GM21576 (cell line): ENCODE results near the gene CSTPP1.
"Not testable (repeated sequence)": the region's sequence is repeated elsewhere in the genome, so short reads cannot be mapped to it uniquely, and the experiment has no call there.

Experiments
- ATAC-seq: cut with Tn5 transposase; IDR thresholded peaks from one replicate; pipeline ENCODE4 v1.9.1; 2021; ENCODE audit warnings: mild to moderate bottlenecking, moderate library complexity; ENCODE audit not compliant: unreplicated experiment

Gene CSTPP1

DNA sequence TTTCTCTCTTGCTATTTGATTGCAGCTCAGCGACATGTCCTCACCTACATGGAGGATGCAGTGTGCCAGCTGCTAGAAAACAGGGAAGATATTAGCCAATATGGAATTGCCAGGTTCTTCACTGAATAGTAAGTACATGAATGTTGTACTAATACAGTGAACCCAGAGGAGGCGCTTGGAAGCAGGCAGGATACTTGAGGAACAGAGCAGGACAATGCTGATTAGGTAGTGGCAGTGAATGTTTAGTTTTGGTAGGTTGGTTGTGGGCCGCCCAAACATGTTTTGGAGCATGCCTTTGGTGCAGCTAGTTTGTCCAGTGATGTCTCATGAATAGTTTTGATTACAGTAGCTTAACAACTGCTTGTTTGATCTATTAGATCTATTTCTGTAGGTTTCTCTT is 50.6 kb downstream of the CSTPP1 start:
- no peak for ATAC-seq

DNA sequence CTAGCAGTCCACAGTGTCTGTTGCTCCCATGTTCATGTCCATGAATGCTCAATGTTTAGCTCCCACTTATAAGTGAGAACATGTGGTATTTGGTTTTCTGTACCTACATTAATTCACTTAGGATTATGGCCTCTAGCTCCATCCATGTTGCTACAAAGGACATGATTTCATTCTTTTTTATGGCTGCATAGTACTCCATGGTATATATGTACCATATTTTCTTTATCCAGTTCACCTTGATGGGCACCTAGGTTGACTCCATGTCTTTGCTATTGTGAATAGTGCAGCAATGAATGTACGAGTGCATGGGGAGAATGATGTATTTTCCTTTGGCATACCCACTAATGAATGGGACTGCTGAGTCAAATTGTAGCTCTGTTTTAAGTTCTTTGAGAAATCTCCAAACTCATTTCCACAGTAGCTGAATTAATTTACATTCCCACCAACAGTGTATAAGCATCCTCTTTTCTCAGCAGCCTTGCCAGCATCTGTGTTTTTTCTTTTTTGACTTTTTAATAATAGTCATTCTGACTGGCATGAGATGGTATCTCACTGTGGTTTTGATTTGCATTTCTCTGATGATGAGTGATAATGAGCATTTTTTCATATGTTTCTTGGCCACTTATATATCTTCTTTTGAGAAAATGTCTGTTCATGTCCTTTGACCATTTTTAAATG is 53.4 kb downstream of the CSTPP1 start:
- ATAC-seq: not testable (repeated sequence)

DNA sequence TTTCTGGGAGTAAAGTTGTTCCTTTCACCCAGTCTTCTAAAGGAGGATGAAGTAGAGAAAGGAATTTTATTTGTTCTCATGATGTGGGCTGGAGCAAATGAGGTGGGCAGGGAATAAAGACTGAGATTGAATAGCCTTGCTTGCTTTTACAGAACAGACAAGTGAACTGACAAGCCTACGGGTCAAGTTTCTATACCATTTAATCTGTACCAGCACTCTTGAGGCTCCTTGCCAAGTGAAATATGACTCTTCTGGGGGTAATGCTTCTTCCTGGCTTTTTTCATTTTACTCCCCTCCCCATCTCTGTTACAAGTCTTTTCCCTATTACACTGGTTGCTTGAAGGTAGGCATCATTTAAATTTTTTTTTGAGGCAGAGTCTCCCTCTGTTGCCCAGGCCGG is 54.8 kb downstream of the CSTPP1 start:
- ATAC-seq: no peak

GRCh38 chr11:46992386-46992785 is 55.8 kb downstream of the CSTPP1 start:
- not testable (repeated sequence) for ATAC-seq

GRCh38 chr11:46997796-46998195 is 61.2 kb downstream of the CSTPP1 start:
- not testable (repeated sequence) for ATAC-seq

- ATAC-seq: no peak
These were observed 62.7 kb downstream of the CSTPP1 start for GRCh38 chr11:46999217-46999616.

DNA sequence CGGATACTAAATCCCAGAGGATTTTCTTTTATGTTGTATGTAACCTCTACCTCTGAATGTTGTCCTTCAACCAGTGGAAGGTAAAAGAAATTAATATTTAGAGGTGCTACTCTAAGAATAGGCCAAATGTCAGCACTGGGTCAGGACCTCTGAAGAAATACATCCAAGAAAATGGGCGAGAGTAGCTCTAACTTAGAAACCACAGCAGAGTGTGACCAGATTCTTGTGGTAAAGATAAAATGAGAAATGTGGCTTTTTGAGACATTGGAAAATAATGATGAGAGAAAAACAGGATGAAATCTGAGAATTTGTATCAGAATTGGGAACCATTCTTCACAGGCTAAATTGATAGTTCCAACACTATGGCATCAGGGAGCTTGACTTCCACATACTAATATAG is 63.5 kb downstream of the CSTPP1 start:
- no peak for ATAC-seq

GRCh38 chr11:47001781-47002181 is 65.2 kb downstream of the CSTPP1 start:
- no peak for ATAC-seq

GRCh38 chr11:47002390-47002789 is 65.8 kb downstream of the CSTPP1 start:
- no peak for ATAC-seq

- ATAC-seq: no peak
These were observed 66.8 kb downstream of the CSTPP1 start for GRCh38 chr11:47003180-47003877.

DNA sequence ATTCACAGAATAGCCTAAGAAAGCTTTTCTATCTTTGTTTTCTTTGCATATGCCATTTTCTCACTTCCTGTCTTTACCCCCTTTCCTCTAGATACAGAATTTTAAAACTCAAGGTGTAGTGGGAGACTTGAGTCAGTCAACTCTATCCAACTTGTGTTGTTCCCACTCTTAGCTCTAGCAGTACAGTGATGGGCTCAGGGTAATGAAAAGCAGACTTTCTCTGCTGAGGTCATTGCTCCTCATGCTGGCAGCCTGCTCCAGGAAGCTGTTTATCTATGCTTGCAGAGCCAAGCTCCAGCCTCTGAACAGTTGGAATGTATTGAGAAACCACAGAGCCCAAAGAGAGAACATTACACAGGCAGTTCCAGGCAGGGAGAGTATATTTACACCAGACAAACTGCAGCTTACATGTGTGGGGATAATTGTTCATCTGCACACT is 68.1 kb downstream of the CSTPP1 start:
- no peak for ATAC-seq

DNA sequence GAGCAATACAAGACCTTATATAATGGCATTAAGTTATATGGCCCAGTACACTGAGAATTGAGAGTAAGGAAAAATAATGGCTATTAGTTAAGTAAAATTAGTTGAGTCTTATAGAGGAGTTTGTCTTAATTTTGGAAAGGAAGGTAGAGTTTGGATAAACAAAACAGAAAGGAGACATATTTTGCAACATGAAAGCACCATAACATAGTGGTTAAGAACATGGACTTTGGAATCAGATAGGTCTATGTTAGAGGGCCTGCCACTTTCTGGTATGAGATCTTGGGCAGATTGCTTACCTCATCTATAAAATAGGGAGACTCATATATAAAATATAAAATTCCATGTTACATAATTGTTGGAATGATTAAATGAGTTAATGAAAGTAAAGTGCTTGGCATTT is 68.9 kb downstream of the CSTPP1 start:
- no peak for ATAC-seq

- no peak for ATAC-seq
These were observed 71.0 kb downstream of the CSTPP1 start for GRCh38 chr11:47007579-47007978.

DNA sequence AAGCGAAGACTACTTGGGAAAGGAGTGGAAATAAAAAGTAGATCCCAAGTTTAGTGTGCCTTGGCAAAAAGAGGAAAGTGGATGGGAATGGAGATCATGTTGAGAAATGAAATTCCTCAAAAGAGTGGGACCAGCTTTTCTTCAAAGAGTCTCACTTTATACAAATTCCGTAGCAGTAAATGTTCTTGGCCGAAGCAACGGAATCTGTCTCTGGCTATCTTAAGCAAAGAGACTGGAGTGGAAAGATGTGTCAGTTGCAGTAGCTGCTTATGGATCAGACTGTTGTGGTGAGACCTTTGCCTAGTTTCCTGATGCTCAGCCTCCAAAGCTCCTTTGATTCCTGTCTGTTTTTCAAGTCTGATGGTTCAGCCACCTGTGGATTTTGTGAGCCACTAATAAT is 73.6 kb downstream of the CSTPP1 start:
- ATAC-seq: no peak

GRCh38 chr11:47014097-47014496 is 77.5 kb downstream of the CSTPP1 start:
- ATAC-seq: no peak

DNA sequence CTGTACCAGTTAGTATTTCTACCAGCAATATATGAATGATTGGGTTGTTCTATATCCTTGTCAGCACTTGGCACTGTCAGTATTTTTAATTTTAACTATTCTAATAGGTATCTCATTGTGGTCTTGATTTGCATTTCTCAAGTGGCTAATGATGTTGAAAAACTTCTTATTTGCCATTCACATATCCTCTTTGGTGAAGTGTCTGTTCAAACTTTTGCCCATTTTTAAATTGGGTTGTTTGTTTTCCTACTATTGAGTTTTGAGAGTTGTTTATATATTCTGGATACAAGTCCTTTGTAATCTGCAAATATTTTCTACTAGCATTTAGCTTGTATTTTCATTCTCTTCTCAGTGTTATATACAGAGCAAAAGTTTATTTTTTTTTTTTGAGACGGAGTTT is 82.1 kb downstream of the CSTPP1 start:
- ATAC-seq: no peak

DNA sequence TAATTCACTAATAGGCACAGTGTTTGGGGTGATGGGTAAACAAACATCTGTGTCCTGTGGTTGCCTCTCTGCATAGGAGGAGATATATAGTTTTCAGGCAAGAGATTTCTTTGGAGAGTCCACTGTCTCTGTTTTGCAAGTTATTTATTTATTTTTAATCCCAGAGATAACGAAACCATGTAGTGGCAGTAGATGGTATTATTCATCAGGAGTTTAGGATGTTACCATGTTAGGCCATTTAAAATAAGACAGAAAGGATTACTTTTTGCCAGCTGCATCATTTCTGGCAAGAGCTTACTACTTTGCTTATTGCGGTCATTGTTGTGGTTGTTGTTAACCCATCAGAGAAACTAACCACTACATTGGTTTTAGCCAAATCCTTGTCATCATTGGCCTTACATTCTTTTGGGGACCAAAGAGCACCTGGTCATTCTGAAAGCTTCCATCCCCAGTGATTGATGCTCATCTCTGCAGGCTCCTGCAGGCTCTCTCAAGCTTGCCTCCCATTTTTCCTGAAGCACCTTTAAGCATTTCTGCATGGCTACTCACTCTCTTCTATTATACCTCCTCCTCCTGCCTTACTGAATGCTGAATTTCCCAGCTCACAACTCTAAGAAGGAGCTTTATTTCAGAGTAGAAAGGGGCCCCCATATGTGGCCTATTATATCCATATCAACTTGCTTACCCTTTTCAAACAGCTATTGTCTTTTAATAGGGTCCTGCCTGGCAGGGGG is 84.4 kb downstream of the CSTPP1 start:
- ATAC-seq: no peak

DNA sequence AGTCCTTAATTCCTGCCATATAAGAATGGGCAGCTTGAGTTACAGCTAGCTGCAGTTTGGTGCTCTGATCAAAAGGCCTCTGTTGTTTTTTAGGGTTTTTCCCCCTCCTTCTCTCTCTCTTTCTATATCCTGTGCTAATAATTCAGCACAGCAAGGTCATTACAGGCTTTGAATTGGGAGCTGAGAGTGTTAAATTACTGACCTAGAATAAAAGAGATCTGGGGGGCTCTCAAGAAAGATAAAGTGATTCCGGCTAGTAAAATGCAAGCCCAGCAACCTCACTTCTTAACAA is 84.9 kb downstream of the CSTPP1 start:
- ATAC-seq: no peak

GRCh38 chr11:47021965-47022364 is 85.4 kb downstream of the CSTPP1 start:
- ATAC-seq: no peak

DNA sequence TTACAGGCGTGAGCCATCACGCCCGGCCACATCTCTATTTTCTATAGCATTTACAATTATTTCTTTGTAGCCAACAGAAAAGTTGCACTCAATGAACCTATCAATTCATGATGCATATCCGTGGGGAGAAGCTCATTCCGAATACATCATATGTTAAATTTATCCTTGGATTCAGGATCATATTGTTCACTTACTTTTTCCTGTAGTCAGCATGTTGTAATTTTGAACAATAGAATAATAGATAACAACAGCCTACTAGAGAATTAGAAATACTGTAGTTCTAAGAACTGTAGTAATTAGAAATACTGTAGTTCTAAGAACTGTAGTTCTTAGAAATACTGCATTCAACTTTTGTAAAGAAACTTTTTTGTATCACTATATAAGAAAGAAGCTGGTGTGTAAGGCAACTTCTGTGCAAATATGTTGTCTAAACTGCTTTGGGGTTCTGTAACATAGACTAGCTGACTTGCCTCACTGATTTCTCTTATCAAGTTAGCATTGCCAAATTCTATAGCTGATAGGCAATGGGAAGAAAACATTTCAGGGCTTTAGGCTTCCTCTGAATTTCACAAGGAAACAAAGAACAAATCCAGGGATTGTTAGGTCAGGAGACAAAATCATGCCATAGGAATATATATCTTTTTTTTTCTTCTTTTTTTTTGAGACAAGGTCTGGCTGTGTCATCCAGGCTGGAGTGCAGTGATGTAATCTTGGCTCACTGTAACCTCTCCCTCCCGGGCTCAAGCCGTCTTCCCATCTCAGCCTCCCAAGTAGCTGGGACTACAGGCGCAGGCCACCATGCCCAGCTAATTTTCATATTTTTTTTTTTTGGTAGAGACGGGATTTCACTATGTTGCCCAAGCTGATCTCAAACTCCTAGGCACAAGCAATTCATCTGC is 91.9 kb downstream of the CSTPP1 start:
- ATAC-seq: no peak

DNA sequence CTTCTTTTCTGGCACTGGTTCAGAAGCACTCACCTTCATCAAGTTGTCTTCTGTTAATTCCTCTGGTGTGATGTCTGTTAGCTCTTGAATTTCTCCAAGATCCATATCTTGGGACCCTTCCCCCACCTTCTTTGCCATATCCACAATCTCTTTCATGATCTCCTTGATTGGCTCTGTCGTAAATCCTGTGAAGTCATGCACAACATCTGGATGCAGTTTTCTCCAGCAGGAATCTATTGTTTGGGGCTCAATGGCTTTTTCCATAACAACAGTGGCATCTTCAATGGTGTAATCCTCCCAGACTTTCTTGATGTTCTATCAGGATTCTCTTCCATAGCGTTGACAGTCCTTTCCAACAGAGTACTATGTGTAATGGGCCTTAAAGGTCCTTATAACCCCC is 96.9 kb downstream of the CSTPP1 start:
- no peak for ATAC-seq
